K562 (cell line): ENCODE data around the gene KRTAP5-7. TPM values are rescaled to one million over a fixed set of nuclear protein-coding genes. Genes with fewer than 3 reads are reported as not detected.

ENCODE experiments used
- ATF4 ChIP-seq: fragments of 450-650 bp; formaldehyde crosslinking; IDR thresholded peaks from 2 replicates; pipeline ENCODE4 v1.4.0; 2022; ENCODE audit warnings: mild to moderate bottlenecking, moderate library complexity
- BMI1 ChIP-seq: fragments of 150-350 bp; IDR thresholded peaks from 2 replicates; pipeline ENCODE4 v1.6.1; 2014; ENCODE audit warnings: low read length
- FOS ChIP-seq: IDR thresholded peaks from 3 replicates; pipeline ENCODE4 v1.6.1; 2011; ENCODE audit not compliant: insufficient read length; ENCODE audit errors: extremely low read depth
- GTF3C2 ChIP-seq: IDR thresholded peaks from 3 replicates; pipeline ENCODE4 v1.6.1; 2011; ENCODE audit warnings: borderline replicate concordance, mild to moderate bottlenecking, moderate library complexity; ENCODE audit not compliant: insufficient read length; ENCODE audit errors: extremely low read depth
- KLF6 ChIP-seq: fragments of 250-450 bp; sonication (Bioruptor Pico); IDR thresholded peaks from 2 replicates; pipeline ENCODE4 v1.4.0; 2020; ENCODE audit warnings: mild to moderate bottlenecking, moderate library complexity, borderline replicate concordance
- MBD2 ChIP-seq: sonication (generic); IDR thresholded peaks from 2 replicates; pipeline ENCODE4 v1.6.1; 2016; ENCODE audit warnings: low read depth, borderline replicate concordance
- RHOXF2B ChIP-seq: fragments of 250-450 bp; sonication (Bioruptor Pico); conservative IDR thresholded peaks from 2 replicates; pipeline ENCODE4 v1.5.1; 2021
- ZBTB33 ChIP-seq: sonication (generic); formaldehyde crosslinking; IDR thresholded peaks from 2 replicates; pipeline ENCODE4 v1.8.1; 2023; ENCODE audit warnings: mild to moderate bottlenecking, missing genetic modification reagents
- ZKSCAN1 ChIP-seq: fragments of 150-350 bp; IDR thresholded peaks from 2 replicates; pipeline ENCODE4 v1.6.1; 2016; ENCODE audit warnings: low read depth, low read length
- ZNF24 ChIP-seq: fragments of 450-650 bp; IDR thresholded peaks from 2 replicates; pipeline ENCODE4 v1.6.1; 2016
- ZNF311 ChIP-seq: fragments of 250-450 bp; sonication (Bioruptor Pico); IDR thresholded peaks from 2 replicates; pipeline ENCODE4 v1.4.0; 2020; ENCODE audit warnings: mild to moderate bottlenecking, moderate library complexity
- polyA plus RNA-seq, 8 experiments: library from polyadenylated mRNA; depleted of rRNA in 4 of 8; stranded (reverse) in 5 of 8; unstranded in 3 of 8; fragments of >200 nt; fragmentation: Nextera tagmentation in 2 of 8; fragmentation: Illumina TruSeq in 1 of 8; extraction: Ambion mirVana in 2 of 8; extraction: Trizol in 1 of 8; gene quantifications; 2 replicates each; pipeline versions ENCODE4 v1.2.1 to v1.2.3, GENCODE V29; 2011 to 2014; ENCODE audit warnings: inconsistent platforms in 1 of 8, missing spikeins in 1 of 8
- total RNA-seq, 7 experiments: library from RNA; depleted of rRNA in 6 of 7; stranded (reverse); fragments of >200 nt in 6 of 7; fragmentation: Illumina TruSeq in 2 of 7; extraction: Trizol in 2 of 7; gene quantifications; 2 replicates each; pipeline versions ENCODE4 v1.2.1 to v1.2.3, GENCODE V29; 2011 to 2021; ENCODE audit warnings: low replicate concordance in 1 of 7

KRTAP5-7 gene
- total and polyA plus RNA-seq, 9 of the 15 experiments (the other 6 are each of a cell fraction or from before 2014, with no cell fraction given): not detected

GRCh38 chr11:71518506-71519471 is 8.3 kb upstream of the KRTAP5-7 start (continued):
- no peak for TF ChIP-seq GTF3C2
- no peak for TF ChIP-seq FOS
- TF ChIP-seq MBD2: no peak
- no peak for TF ChIP-seq ZBTB33
- no peak for TF ChIP-seq BMI1
- TF ChIP-seq KLF6 (CRISPR knock-in tag): no peak
- no peak for TF ChIP-seq RHOXF2B (CRISPR knock-in tag)
- TF ChIP-seq ZKSCAN1: no peak
- no peak for TF ChIP-seq ZNF311 (CRISPR knock-in tag)
- no peak for TF ChIP-seq ATF4
- no peak for TF ChIP-seq ZNF24
